ENCODE measurements around the gene SLC25A26. TPM values are rescaled to one million over a fixed set of nuclear protein-coding genes. Genes with fewer than 3 reads are reported as not detected.
A peak's percentile ranks its signal among the peaks of the same experiment; 100 is the strongest.

The SLC25A26 gene
- total RNA-seq, 1 donor from 2014 or later, result 17.7 TPM

DNA sequence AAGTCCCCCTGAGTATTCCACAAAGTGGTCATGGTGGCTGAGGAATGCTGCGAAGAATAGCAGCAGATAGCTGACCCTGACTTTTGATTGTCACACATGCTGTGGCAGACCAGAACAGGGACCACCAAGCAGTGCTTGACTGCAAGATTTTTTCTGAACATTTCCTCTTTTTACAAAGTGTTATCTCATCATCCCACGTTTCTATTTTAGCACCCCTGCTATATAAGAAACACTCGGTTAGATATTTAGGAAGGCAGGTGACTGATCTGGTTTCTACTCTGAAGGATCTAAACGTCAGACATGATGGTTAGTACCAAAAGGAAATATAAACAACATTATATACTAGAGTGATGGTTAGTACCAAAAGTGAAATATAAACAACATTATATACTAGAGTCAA lies 9.1 kb downstream of the SLC25A26 start:
- no peak for DNase-seq (ENCODE audit: extremely low spot score, unreplicated experiment)
- Mint-ChIP-seq H3K27me3 (ENCODE audit: unreplicated experiment) (no peaks in the 10 kb centered on the region), H3K27ac (ENCODE audit: unreplicated experiment) (no peak overlapping the region), H3K36me3 (ENCODE audit: unreplicated experiment) (no peaks in the 10 kb centered on the region), H3K9me3 (ENCODE audit: unreplicated experiment) (no peaks in the 10 kb centered on the region), H3K4me3 (ENCODE audit: unreplicated experiment) (no peak overlapping the region), H3K4me1 (ENCODE audit: unreplicated experiment) (peaks cover 6% of the 10 kb centered on the region)
- TF ChIP-seq, protein P1, sequence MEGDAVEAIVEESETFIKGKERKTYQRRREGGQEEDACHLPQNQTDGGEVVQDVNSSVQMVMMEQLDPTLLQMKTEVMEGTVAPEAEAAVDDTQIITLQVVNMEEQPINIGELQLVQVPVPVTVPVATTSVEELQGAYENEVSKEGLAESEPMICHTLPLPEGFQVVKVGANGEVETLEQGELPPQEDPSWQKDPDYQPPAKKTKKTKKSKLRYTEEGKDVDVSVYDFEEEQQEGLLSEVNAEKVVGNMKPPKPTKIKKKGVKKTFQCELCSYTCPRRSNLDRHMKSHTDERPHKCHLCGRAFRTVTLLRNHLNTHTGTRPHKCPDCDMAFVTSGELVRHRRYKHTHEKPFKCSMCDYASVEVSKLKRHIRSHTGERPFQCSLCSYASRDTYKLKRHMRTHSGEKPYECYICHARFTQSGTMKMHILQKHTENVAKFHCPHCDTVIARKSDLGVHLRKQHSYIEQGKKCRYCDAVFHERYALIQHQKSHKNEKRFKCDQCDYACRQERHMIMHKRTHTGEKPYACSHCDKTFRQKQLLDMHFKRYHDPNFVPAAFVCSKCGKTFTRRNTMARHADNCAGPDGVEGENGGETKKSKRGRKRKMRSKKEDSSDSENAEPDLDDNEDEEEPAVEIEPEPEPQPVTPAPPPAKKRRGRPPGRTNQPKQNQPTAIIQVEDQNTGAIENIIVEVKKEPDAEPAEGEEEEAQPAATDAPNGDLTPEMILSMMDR (IDR thresholded peaks at IDR 0.05), result no peak

DNA sequence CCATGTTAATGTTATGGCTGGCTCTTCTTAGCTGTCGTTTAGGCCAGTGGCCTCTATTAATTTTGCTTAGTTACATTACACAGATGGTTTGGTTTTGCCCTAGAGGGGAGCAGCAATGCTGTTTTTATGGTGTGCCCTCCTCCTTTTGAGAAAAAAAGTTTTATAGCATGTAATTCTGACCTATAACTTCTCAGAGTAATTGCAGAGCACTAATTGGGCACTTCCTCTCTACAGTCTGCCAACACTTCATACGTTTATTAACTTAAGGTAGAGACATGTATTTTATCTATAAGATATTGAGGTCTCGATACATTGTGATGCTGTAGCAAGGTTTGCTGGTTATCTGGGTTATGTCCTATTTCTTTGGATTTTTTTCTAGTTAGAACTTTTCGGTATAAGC lies 12.2 kb downstream of the SLC25A26 start:
- H3K4me1 Mint-ChIP-seq (ENCODE audit: unreplicated experiment), result no peaks in the 10 kb centered on the region
- TF ChIP-seq, protein P1 (IDR thresholded peaks at IDR 0.05), result no peak
- no peak for DNase-seq (ENCODE audit: extremely low spot score, unreplicated experiment)
- no peaks in the 10 kb centered on the region for H3K9me3 Mint-ChIP-seq (ENCODE audit: unreplicated experiment)
- H3K27ac Mint-ChIP-seq (ENCODE audit: unreplicated experiment), result no peak overlapping the region
- no peak overlapping the region for H3K4me3 Mint-ChIP-seq (ENCODE audit: unreplicated experiment)
- no peaks in the 10 kb centered on the region for H3K36me3 Mint-ChIP-seq (ENCODE audit: unreplicated experiment)
- no peaks in the 10 kb centered on the region for H3K27me3 Mint-ChIP-seq (ENCODE audit: unreplicated experiment)

DNA sequence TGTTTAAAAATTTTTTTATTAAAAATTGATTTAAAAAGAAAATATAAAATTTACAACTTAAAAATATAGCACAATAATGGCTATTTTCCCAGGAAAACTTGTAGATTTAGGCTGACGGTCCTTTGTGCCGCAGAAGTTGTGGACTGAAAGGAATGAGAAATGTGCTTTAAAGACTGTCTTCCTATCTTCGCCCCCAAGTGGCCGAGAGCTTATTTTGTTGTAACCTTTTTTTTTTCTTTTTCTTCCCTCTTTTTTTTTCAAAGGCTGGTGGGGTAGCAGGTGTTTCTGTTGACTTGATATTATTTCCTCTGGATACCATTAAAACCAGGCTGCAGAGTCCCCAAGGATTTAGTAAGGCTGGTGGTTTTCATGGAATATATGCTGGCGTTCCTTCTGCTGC lies 15.5 kb downstream of the SLC25A26 start:
- peaks cover 4% of the 10 kb centered on the region for H3K9me3 Mint-ChIP-seq (ENCODE audit: unreplicated experiment)
- H3K27ac Mint-ChIP-seq (ENCODE audit: unreplicated experiment), result no peak overlapping the region
- no peaks in the 10 kb centered on the region for H3K4me1 Mint-ChIP-seq (ENCODE audit: unreplicated experiment)
- no peak overlapping the region for H3K4me3 Mint-ChIP-seq (ENCODE audit: unreplicated experiment)
- peaks cover 13% of the 10 kb centered on the region for H3K36me3 Mint-ChIP-seq (ENCODE audit: unreplicated experiment)
- DNase-seq (ENCODE audit: extremely low spot score, unreplicated experiment), result no peak
- H3K27me3 Mint-ChIP-seq (ENCODE audit: unreplicated experiment), result no peaks in the 10 kb centered on the region
- TF ChIP-seq, protein P1 (IDR thresholded peaks at IDR 0.05), result peak; percentile 34

DNA sequence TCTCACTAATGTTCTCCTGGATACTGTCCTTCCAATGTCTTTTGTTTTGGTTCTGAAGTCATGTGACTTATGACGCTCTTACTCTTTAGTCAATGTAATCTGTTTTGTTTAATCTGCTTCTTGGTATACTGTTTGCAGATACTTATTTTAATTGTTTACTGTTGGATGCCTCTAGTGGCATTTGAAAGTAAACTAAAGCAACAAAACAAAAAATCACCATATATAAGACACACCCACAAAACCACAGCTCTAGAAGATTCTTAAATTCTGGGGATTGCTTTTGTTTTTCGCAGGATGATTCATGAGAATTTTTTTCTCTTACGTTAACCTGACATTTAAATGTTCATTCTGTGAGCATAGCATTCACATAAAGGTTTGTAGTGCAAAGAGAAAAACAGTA lies 16.8 kb downstream of the SLC25A26 start:
- Mint-ChIP-seq H3K36me3 (ENCODE audit: unreplicated experiment) (peaks cover 14% of the 10 kb centered on the region), H3K4me1 (ENCODE audit: unreplicated experiment) (no peaks in the 10 kb centered on the region), H3K27ac (ENCODE audit: unreplicated experiment) (no peak overlapping the region), H3K4me3 (ENCODE audit: unreplicated experiment) (no peak overlapping the region), H3K9me3 (ENCODE audit: unreplicated experiment) (peaks cover 4% of the 10 kb centered on the region), H3K27me3 (ENCODE audit: unreplicated experiment) (no peaks in the 10 kb centered on the region)
- TF ChIP-seq, protein P1 (IDR thresholded peaks at IDR 0.05), result no peak
- no peak for DNase-seq (ENCODE audit: extremely low spot score, unreplicated experiment)

DNA sequence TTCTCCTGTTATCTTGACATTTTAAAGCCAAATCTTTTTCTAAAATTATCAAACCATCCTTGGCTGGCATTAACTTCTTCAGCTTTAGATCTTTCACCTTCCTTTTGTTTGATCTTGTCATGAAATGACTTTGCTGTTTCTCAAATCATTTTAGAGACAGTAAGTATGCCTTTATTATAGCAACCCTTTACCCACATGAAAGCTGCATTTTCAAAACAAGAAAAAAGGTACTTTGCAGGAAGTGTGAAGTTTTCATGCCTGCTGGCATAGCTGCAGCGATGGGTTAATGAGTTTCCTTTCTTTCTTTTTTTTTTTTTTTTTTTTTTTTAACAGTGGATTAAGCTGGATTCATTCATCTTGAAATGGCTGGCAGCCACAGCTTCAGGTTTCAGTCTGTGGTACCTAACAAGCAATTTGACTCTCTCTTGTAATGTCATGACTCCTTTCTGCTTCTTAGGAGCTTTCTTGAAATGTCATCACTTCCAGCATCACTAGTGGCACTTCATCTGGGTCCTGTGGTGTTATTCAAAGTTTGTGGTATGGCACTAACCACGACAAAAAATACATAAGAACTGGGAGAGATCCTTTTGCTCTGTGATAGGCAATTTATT lies 18.8 kb downstream of the SLC25A26 start:
- DNase-seq (ENCODE audit: extremely low spot score, unreplicated experiment), result no peak
- Mint-ChIP-seq H3K27me3 (ENCODE audit: unreplicated experiment) (no peaks in the 10 kb centered on the region), H3K36me3 (ENCODE audit: unreplicated experiment) (peaks cover 23% of the 10 kb centered on the region), H3K4me3 (ENCODE audit: unreplicated experiment) (no peak overlapping the region), H3K4me1 (ENCODE audit: unreplicated experiment) (no peaks in the 10 kb centered on the region), H3K9me3 (ENCODE audit: unreplicated experiment) (peaks cover 4% of the 10 kb centered on the region), H3K27ac (ENCODE audit: unreplicated experiment) (no peak overlapping the region)
- TF ChIP-seq, protein P1 (IDR thresholded peaks at IDR 0.05), result no peak

Measured in osteocyte (in vitro differentiated cells).